ENCODE results near the gene NAIF1. TPM values are rescaled to one million over a fixed set of nuclear protein-coding genes. Genes with fewer than 3 reads are reported as not detected.
"Not testable (repeated sequence)": the region's sequence is repeated elsewhere in the genome, so short reads cannot be mapped to it uniquely, and the experiment has no call there.

The NAIF1 gene
- total and polyA plus RNA-seq, 10 of the 15 experiments (the other 5 are each of a cell fraction or from before 2014, with no cell fraction given), result 2.4 to 14.2 (median 7.1) TPM

DNA sequence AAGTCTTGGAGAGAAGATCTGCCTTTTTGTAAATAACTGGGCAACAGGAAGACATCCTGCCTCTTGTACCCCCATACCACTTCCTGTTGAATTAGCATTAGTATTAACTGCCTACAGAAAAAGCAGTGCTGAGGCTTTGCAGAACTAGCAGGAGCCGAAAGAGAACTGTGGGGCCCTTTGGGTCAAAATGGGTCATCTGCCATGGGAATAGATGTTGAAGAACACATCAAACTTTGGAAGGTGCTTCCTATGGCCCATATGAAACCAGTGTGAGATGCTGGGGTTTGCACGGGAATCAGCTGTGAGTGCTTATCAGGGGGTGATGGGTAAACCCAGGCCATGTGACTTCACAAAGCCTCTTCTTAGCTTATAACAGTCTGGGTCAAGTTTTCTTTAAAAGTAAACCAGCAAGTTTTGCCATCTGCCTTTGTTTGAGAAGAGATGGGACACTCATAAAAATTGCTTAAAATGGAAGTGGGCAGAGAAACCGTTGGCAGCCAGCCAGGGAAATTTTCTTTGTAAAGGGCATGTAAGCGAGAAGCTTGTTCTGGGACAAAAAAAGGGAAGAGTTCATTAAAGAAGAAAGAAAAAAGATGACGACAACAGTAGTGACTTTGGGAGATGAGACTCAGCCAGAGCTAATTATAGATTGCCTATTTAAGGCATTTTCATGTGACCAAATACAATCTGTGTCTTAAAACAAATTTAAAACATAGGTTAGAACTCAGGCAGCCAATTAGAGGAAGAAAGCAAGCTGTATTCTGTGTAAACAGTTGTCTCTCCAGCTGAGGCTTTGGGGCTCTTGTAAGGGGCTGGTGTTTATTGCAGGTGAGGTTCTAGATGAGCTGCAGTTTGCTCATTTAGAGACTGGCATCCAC lies 5.3 kb upstream of the NAIF1 start (continued):
- TF ChIP-seq JUND (IDR thresholded peaks at IDR 0.05; ENCODE audit: low read depth, low read length) (no peak), ZZZ3 (IDR thresholded peaks at IDR 0.05; ENCODE audit: control insufficient read depth, insufficient read length, low read depth) (no peak), FOS (IDR thresholded peaks at IDR 0.05; ENCODE audit: borderline replicate concordance, extremely low read depth, insufficient read length) (no peak), USF1 (IDR thresholded peaks at IDR 0.05; ENCODE audit: borderline replicate concordance, extremely low read length, insufficient read depth, low read depth, low read length) (peak; percentile 64), YY1 (IDR thresholded peaks at IDR 0.05; ENCODE audit: low read depth, low read length) (no peak; the same call in 1 of the 2 replicates), NR2C2 (IDR thresholded peaks at IDR 0.05; ENCODE audit: borderline replicate concordance, control insufficient read depth, insufficient read length, low read depth) (no peak), FOXM1 (IDR thresholded peaks at IDR 0.05; ENCODE audit: low read depth, low read length) (no peak), CREM (IDR thresholded peaks at IDR 0.05; ENCODE audit: low read depth) (peak; percentile 20; the same call in 1 of the 2 replicates), STAT1 (conservative IDR thresholded peaks at IDR 0.05) (no peak)

GRCh38 chr9:128071475-128071874 lies 4.4 kb upstream of the NAIF1 start:
- H3K36me3 ChIP-seq (ENCODE audit: control insufficient read depth in 2 of 2, insufficient read depth in 2 of 2, low read length in 1 of 2); H4K20me1 ChIP-seq (ENCODE audit: control insufficient read depth, insufficient read depth); ATAC-seq; H3K27me3 ChIP-seq (replicated peaks in 1 of 2; ENCODE audit: control insufficient read depth in 2 of 2, insufficient read depth in 2 of 2, low read length in 1 of 2); intact Hi-C loops (cut with micrococcal nuclease; ENCODE audit: unreplicated experiment); FAIRE-seq; BruUV-seq (replicated peaks); in situ Hi-C loops (cut with MboI); H3K9me3 ChIP-seq (replicated peaks; ENCODE audit: control insufficient read depth, insufficient read depth, low read length); DNase-seq (ENCODE audit: low read depth, low spot score): not testable (repeated sequence)
- WGBS (ENCODE audit: insufficient coverage, insufficient replicate concordance, low lambda C conversion rate, missing lambda C conversion rate), result 88% methylated on average over 12 of the region's 12 CpGs
- H3K4me1 ChIP-seq (ENCODE audit: control insufficient read depth, insufficient read depth, low read length), result peaks cover 25% of the 10 kb centered on the region
- H3K4me3 ChIP-seq, result peak overlapping the region; percentile 56
- peak overlapping the region; percentile 87 for H3K27ac ChIP-seq (ENCODE audit: control insufficient read depth, insufficient read depth)
- H2AFZ ChIP-seq (ENCODE audit: control insufficient read depth, low read depth, low read length), result 0 out of 2 replicates have a peak overlapping the region, but pooled peaks have one; percentile 26
- 0 out of 2 replicates have a peak, but pooled peaks have one; percentile 19 for TF ChIP-seq ZNF217 (IDR thresholded peaks at IDR 0.05)
- TF ChIP-seq, protein P1, sequence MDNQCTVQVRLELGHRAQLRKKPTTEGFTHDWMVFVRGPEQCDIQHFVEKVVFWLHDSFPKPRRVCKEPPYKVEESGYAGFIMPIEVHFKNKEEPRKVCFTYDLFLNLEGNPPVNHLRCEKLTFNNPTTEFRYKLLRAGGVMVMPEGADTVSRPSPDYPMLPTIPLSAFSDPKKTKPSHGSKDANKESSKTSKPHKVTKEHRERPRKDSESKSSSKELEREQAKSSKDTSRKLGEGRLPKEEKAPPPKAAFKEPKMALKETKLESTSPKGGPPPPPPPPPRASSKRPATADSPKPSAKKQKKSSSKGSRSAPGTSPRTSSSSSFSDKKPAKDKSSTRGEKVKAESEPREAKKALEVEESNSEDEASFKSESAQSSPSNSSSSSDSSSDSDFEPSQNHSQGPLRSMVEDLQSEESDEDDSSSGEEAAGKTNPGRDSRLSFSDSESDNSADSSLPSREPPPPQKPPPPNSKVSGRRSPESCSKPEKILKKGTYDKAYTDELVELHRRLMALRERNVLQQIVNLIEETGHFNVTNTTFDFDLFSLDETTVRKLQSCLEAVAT (IDR thresholded peaks at IDR 0.05), result peak; percentile 99
- peak overlapping the region; percentile 93 for H3K4me2 ChIP-seq (ENCODE audit: control insufficient read depth, insufficient read depth)
- POLR2A ChIA-PET, result interaction anchor here (1.0 to 1.7 kb wide), 6 partner anchors 11 to 204 kb away, joined by 3 to 7 read pairs (median 4); partner anchors contain the start of genes EEIG1, GOLGA2 and SWI5
- SMC1A ChIA-PET (ENCODE audit: uncharacterized antibody, unreplicated experiment), result interaction anchor here (1.8 to 5.1 kb wide), 5 partner anchors 11 to 117 kb away, joined by 9 to 21 read pairs (median 11); no protein-coding TSS in a partner anchor
- H3K9ac ChIP-seq (ENCODE audit: control insufficient read depth, insufficient read depth, low read length), result peak overlapping the region; percentile 72
- CTCF ChIA-PET, result interaction anchor here (1.2 to 5.3 kb wide), 7 partner anchors 12 to 129 kb away, joined by 3 to 33 read pairs (median 13); no protein-coding TSS in a partner anchor
- H3K79me2 ChIP-seq (ENCODE audit: control insufficient read depth, insufficient read depth, low read length), result peaks cover 74% of the 10 kb centered on the region
- RAD21 ChIA-PET (ENCODE audit: unreplicated experiment), result interaction anchor here (0.6 to 3.3 kb wide), 7 partner anchors 8 to 116 kb away, joined by 3 to 11 read pairs (median 3); no protein-coding TSS in a partner anchor
